Lower leg skin (tissue), 3 donors: Measurements from ENCODE around the gene CSNK2B.

Source experiments
- CTCF ChIP-seq, 3 donors: fragments of 450-650 bp; IDR thresholded peaks; one replicate each; pipeline ENCODE4 v1.5.1; 2016; ENCODE audit warnings: antibody characterized with exemption in 3 of 3, mild to moderate bottlenecking in 3 of 3, moderate library complexity in 2 of 3
- POLR2A ChIP-seq, 2 donors: fragments of 450-650 bp; IDR thresholded peaks; one replicate each; pipeline ENCODE4 v1.6.1; 2016 to 2017; ENCODE audit warnings: antibody characterized with exemption in 2 of 2, mild to moderate bottlenecking in 1 of 2, moderate library complexity in 1 of 2

- TF ChIP-seq CTCF (IDR thresholded peaks at IDR 0.05) (no peak), POLR2A (IDR thresholded peaks at IDR 0.05) (no peak)
Measured at GRCh38 chr6:31658983-31659648, 6.8 kb upstream of the CSNK2B start.
